Activated T-helper 1 cell treated with Interleukin-2 at 50 U/mL for 16 hours (primary cell): ENCODE results near the gene NRTN.
"Not testable (repeated sequence)": the region's sequence is repeated elsewhere in the genome, so short reads cannot be mapped to it uniquely, and the experiment has no call there.

Source experiments
- DNase-seq: peaks from one replicate; pipeline ENCODE4 v3.0.0-alpha.2; 2020; ENCODE audit warnings: low read depth

The NRTN gene

DNA sequence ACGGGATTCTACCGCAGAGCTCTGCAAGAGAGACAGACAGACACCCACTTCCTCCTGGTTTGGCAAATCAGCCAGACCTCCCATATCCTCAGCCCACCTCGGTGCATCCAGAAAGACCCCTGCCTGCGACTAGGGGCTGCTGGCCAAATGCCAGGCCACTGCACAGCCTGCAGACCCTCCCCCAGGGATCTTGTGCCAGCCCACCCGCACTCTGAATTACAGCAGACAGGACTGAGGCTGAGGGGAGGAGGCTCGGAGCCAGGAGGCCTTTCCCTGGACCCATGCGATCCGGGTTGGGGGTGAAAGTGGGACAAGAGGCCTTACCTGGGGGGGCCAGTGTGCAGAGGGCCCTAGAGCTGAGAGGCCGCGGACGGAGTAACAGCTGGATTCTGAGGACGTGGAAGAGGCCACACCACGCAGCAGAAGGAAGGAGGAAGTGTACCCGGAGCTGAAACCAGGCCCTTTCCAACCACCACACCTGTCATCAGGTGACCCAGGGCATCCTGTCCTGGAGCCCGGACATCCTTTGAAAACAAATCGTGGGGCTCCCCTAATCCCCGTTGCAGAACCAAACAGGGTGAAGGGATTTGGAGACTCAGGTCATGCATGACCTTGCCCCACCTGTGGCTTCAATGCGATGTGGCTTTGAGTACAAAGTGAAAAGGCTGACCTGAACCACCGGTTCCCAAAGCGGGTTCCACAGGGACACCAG, 33.6 kb downstream of the NRTN start:
- DNase-seq, result no peak

DNA sequence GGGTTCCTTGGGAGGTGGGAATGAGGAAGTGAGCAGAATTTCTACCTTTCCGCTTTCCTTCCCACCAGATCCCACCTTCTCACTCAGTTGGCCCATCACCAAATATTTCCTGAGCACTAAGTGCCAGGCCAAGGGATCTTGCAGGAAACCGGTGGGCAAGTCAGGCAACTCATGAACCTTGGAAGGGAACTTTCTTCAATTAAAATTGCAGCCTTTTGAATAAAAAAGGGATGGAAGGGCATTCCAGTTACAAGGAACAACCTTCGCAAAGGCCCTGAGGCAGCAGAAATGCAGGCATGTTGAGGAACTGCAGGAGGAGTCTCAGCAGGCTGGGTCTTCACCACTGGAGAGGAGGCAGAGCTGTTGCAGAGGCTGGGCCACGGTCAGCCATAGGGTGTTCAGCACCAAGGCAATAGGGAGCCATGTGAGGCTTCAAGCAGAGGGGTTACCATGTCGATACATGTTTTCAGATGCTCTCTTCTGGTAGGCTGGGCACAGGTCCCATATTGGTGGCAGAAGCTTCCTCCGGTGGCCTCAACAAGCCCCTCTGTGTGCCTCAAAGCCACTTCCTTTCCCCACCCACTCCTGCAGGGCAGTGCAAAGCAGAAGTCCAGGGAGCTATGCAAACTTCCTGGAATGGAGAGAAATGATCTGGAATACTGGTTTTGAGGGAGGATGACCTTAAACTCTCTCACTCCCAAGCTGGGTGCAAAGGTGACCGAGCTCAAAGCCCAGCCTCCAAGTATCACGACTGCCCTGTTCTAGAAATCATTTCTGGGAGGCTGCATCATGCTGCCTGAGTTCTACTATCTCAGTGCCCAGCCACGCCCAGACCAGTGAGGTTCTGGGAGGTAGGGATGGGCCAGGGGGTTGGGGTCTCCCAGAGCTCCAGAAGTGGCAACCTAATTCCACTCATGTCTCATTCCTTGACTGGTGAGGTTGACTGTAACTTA, 34.5 kb downstream of the NRTN start, which contains the start of gene FUT6:
Gene FUT6 (minus strand): TSS at position 638 of the 953 bp plus-strand sequence. CDS start 7,135 bp downstream, outside the sequence.
- no peak for DNase-seq

DNA sequence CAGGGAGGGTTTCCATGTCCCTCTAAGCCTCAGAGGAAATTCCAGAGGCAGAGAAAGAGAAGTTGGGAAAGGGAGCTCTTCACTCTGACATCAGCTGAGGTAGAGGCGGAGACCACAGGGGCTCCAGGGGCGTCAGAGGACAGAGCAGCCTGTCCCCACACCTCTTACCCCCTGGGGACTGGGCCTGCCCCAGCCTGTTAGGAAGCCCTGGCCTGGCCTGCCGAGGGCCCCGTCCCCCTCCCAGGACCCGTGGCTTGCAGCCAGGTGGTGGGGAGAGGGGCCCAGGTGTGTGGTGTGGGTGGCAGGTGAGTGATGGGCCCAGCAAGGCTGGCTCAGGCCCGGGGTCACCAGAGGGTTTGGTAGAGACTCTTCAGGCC, 36.9 kb downstream of the NRTN start:
- DNase-seq, result not testable (repeated sequence)

DNA sequence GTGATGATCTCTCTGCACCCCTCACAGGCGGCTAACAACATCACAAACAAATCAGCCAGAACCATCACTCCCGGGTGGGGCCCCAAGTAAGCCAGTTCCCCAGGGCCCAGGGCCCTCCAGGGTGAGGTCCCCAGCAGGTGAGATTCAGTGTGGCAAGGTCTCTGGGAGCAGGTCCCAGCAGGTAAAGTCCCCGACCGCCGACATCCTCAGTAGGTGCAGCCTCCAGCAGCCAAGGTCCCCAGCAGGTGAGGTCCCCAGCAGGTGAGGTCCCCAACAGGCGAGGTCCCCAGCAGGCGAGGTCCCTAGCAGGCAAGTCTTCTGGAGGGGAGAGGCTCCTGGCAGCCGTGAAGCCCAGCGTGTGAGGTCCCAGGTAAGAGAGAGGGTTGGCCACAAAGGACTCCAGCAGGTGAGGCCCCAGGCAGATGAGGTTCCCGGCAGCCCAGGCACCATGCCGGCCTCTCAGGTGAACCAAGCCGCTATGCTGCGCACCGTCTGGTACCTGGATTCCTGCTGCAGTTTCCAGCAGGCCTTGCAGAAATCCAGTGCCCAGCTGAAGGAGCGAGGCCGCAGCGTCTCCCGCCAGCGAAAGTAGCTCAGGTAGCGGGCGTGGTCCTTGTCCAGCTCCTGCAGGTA, 38.5 kb downstream of the NRTN start:
- DNase-seq, result no peak

DNA sequence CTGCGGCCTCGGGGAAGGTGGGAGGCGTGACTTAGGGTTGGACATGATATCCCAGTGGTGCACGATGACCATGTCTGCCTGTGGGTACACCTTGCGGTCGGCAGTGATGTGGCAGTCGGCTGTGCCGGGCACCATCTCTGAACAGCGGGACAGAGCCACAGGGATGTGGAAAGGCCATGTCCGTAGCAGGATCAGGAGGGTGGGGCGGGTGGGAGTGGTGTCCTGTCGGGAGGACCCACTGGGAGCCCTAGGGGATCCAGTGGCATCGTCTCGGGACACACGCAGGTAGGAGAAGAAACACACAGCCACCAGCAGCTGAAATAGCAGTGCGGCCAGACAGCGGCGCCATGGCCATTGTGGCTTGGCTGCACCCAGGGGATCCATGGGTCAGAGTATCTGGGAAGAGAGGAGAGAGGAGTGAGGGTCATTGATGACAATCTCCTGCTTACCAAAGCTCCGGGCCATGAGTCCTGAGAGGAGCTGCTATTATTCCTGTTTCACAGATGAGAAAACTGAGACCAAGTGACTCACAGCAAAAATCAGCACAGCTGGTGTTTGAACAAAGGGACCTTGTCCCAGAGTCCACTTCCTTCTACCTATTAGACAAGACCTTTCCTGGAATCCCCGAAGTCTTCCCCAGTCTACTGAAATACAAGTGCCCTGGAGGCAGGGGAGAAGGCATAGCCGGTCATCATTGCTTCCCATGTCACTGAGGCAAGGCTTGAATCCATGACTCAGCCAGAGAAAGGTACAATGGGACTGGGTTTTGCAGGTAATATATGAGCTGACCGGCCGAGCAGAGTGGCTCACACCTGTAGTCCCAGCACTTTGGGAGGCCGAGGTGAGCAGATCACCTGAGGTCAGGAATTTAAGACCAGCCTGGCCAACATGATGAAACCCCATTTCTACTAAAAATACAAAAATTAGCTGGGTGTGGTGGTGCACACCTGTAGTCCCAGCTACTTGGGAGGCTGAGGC, 39.9 kb downstream of the NRTN start:
- DNase-seq, result no peak

DNA sequence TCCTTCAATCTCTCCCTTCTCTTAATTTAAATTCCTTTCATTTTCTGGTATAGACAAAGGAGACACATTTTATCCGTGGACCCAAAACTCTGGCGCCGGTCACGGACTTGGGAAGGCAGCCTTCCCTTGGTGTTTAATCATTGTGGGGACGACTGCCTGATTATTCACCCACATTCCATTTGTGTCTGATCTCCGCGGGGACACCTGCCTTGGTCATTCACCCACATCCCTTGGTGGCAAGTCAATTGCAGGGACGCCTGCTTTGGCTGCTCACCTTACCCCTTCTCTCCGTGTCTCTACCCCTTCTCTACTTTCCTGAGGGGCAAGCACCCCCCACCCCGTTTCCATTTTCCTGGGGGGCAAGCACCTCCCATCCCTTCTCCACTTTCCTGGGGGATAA, 43.0 kb downstream of the NRTN start:
- not testable (repeated sequence) for DNase-seq

DNA sequence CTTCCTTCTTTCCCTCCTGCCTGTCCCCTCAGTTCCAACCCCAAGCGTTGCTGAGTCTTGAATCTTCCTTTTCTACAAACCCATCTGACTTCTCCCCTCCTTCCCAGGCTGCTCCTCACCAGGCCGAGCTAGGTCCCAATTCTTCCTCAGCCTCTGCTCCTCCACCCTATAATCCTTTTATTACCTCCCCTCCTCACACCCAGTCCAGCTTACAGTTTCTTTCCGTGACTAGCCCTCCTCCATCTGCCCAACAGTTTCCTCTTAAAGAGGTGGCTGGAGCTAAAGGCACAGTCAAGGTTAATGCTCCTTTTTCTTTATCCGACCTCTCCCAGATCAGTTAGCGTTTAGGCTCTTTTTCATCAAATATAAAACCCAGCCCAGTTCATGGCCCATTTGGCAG, 43.8 kb downstream of the NRTN start:
- not testable (repeated sequence) for DNase-seq

DNA sequence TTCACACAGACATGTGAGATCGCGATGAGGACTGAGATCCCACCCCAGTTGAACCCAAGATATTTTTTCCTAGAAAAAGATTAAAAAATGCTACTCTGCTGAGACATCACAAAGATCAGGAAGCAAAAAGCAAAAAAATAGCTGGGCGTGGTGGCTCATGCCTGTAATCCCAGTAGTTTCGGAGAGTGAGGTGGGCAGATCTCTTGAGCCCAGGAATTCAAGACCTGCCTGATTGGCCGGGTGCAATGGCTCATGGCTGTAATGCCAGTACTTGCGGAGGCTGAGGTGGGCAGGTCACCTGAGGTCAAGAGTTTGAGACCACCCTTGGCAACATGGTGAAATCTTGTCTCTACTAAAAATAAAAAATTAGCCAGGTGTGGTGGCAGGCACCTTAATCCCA, 45.3 kb downstream of the NRTN start:
- DNase-seq, result no peak

DNA sequence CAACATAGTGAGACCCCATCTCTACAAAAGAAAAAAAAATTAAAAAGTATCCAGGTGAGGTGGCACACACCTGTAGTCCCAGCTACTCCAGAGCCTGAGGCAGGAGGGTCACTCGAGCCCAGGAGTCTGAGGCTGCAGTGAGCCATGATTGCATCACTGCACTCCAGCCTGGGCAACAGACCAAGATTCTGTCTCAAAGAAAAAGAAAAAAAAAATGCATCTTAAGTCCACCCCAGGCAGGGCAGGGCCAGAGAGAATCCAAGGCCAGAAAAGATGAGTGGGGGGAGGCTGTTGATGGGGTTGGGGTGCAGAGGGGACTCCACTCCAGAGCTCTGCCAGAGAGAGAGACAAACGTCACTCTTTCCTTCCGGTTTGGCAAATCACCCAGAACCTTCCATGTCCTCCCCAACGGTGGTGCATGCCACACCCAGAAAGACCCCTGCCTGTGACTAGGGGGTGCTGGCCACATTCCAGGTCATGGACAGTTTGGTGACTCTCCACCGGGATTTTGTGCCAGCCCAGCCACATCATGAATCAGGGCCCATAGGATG, 46.0 kb downstream of the NRTN start:
- no peak for DNase-seq

DNA sequence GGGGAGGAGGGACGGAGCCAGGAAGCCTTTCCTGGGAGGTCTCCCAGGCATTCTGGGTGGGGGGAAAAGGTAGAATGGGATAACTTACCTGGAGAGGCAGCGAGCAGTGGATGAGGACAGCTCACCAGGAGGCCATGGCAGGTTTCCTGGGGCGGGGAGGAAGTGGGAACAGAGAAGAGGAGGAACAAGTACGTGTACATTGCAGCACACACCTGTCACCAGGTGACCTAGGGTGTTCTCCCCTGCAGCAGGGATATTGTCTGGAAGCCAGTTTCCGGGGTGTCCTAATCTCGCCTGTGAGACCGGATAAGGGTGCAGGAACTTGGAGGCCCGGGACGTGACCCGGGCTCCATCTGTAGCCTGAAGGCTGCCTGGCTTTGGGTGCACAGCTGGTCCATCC, 46.4 kb downstream of the NRTN start, which contains the start of gene FUT3:
Gene FUT3 (minus strand): TSS at position 148 of the 400 bp plus-strand sequence.
- no peak for DNase-seq

DNA sequence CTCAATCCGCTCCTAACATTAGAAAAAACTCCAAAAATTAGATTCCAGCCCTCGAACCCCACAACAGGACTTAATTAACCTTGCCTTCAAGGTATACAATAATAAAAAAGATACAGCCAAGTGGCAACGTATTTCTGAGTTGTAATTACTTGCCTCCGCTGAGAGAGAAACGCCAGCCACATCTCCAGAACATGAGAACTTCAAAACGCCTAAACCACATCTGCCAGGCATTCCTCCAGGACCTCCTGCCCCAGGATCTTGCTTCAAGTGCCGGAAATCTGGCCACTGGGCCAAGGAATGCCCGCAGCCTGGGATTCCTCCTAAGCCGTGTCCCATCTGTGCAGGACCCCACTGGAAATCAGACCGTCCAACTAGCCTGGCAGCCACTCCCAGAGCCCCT, 49.3 kb downstream of the NRTN start:
- DNase-seq, result not testable (repeated sequence)

DNA sequence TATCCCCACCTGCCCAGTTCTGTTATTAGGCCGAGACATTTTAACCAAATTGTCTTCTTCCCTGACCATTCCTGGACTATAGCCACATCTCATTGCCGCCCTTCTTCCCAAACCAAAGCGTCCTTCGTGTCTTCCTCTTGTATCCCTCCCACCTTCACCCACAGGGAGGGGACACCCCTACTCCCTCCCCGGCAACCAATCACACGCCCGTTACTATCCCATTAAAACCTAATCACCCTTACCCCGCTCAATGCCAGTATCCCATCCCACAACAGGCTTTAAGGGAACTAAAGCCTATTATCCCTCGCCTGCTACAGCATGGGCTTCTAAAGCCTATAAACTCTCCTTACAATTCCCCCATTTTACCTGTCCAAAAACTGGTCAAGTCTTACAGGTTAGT, 50.3 kb downstream of the NRTN start:
- not testable (repeated sequence) for DNase-seq

DNA sequence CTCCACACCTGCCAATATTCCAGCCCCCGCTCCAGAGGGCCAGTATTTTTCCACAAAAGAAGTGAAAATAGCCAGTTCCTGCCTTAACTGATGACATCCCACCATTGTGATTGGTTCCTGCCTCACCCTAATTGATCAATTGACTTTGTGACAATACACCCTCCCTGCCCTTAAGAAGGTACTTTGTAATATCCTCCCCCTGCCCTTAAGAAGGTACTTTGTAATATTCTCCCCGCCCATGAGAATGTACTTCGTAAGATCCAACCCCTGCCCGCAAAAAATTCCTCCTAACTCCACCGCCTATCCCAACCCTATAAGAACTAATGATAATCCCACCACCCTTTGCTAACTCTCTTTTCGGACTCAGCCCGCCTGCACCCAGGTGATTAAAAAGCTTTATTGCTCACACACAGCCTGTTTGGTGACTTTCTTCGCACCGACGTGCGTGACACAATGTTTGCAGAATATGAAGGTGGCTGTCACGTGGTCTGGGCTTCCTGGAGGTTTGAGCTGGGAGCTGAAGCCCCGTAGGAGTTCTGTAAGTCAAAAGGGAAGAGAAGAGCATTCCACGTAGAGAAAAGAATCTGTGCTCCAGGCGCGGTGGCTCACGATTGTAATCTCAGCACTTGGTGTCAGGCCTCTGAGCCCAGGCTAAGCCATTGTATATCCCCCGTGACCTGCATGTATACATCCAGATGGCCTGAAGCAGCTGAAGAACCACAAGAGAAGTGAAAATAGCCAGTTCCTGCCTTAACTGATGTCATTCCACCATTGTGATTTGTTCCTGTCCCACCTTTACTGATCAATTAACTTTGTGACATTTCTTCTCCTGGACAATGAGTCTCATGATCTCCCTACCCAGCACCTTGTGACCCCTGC, 52.6 kb downstream of the NRTN start:
- no peak for DNase-seq

DNA sequence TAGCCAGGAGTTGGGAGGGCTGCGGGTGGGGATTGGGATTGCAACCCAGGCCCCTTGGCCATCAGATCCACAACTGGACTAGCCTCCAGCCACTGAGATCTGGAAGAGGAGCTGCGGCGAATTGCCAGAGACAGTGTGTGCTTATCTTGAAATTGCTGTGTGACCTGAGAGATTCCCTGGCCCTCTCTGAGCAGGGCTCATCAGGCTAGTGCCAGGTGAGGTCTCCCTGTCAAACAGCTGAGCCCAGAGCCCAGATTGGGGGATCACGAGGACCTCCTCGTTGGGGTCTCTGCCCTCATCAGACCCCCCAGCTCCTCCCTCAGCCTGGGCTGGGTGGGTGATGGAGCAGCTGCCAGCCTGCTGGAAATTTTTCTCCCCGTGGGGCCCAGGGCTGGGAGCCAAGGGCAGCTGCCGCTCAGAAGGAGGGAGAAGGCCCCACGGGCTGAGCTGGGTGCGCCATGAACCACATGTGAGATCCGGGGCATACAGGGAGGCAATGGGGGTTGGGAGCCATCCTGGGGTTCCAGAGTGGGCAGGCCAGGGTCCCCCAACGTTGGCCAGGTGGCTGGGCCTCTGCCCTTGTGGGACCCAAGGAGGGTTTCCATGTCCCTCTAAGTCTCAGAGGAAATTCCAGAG, 58.3 kb downstream of the NRTN start:
- no peak for DNase-seq

DNA sequence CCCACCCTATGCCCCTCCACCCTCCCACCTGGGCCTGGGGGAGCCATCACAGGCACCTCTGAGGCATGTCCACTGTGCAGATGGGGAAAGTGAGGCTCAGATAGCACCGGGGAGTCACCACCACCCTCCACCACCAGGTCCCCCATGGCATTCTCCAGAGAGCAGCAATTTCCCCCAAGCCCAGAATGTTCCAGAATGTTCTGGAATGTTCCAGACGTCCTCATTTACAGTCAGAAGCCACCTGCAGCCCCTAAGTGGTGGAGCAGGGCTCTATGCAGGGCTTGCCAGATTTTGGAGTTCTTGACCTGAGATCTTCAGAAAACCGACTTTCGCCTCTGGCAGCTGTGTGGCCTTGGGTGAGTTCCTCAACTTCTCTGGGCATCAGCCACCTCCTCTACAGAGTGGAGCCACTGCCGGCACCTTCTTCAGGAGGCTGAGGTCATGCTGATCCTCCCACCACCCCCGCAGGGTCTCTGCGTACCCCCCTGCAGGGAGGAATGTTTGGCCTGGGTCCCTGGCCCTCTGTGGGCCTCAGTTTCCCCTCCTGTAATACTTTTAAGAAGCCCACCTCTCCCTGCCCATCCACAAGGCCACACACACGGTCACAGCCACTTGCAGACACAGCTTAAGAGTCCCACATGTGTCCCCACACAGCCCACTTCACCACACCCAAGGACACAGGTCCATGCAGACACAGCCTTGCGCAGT, 59.3 kb downstream of the NRTN start:
- no peak for DNase-seq

DNA sequence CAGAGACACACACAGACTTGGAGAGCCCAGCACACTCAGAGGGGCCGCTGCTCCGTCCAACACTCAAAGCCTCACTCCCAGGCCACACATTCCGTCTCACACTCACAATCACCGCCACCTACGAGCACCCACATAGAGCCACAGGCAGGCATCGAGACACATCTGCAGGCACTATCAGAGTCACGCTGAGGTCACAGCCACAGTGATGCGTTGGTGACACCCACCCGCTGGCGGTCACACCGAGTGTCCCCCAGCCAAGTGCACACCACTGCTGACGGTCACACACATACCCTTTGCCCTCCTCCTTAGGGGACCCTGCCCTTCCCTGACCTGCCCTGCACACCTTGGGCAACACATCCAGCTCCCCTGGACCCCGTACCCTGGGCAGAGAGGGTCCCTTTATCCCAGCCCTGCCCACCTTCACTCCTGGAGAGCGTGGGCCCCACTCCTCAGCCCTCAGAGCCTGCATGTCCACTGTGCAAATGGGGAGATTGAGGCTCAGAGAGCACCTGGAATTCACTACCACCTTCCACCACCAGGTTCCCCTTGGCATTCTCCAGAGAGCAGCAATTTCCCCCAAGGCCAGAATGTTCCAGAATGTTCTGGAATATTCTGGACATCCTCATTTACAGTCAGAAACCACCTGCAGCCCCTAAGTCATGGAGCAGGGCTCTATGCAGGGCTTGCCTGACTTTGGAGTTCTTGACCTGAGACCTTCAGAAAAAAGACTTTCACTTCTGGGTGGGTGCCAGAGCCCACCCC, 60.0 kb downstream of the NRTN start:
- DNase-seq, result no peak

DNA sequence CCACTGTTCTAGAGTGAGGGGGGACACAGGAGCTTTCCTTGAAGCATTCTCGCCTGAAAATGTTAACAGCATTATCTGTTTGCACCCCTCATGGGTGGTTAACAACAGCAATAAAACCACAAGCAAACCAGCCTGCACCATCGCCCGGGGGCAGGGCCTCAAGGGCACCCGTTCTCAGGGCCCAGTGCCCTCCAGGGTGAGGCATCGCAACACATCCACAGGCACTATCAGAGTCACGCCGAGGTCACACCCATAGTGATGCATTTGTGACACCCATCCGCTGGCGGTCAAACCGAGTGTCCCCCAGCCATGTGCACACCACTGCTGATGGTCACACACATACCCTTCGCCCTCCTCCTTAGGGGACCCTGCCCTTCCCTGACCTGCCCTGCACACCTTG, 60.9 kb downstream of the NRTN start:
- DNase-seq, result no peak
